Neutrophil (primary cell): ENCODE results near the gene UXS1.

Experiments used
- H3K27ac ChIP-seq: fragments of 200-600 bp; sonication (generic); 2 replicates; pipeline ENCODE4 v1.5.1; 2016; ENCODE audit warnings: mild to moderate bottlenecking, moderate library complexity
- H3K27me3 ChIP-seq: fragments of 200-600 bp; sonication (generic); 2 replicates; pipeline ENCODE4 v1.6.0; 2016; ENCODE audit warnings: mild to moderate bottlenecking
- H3K36me3 ChIP-seq: fragments of 200-600 bp; sonication (generic); 2 replicates; pipeline ENCODE4 v1.5.1; 2017
- H3K4me1 ChIP-seq, 2 experiments: fragments of 200-600 bp in 1 of 2; sonication (generic) in 1 of 2; 1 replicate in 1 of 2; 2 replicates in 1 of 2; pipeline versions ENCODE4 v1.5.1 to v1.6.1; 2013 to 2016; ENCODE audit warnings: low read depth in 1 of 2, low read length in 1 of 2, mild to moderate bottlenecking in 1 of 2, moderate library complexity in 1 of 2; ENCODE audit not compliant: control insufficient read depth in 1 of 2, insufficient read depth in 1 of 2
- H3K4me3 ChIP-seq, 2 experiments: fragments of 200-600 bp in 1 of 2; sonication (generic) in 1 of 2; 1 replicate in 1 of 2; 2 replicates in 1 of 2; pipeline ENCODE4 v1.5.1; 2013 to 2016; ENCODE audit warnings: low read depth in 1 of 2, low read length in 1 of 2, mild to moderate bottlenecking in 1 of 2, moderate library complexity in 1 of 2
- H3K9me3 ChIP-seq: fragments of 200-600 bp; sonication (generic); 2 replicates; pipeline ENCODE4 v1.5.1; 2016
- CTCF ChIP-seq: fragments of 200-600 bp; sonication (generic); IDR thresholded peaks from 2 replicates; pipeline ENCODE4 v1.5.1; 2016; ENCODE audit warnings: antibody characterized with exemption

The UXS1 gene

GRCh38 chr2:106192752-106193689, 1.1 kb downstream of the UXS1 start:
- H3K4me1 ChIP-seq = peaks cover 60 to 62% of the 10 kb centered on the region in 2 experiments

DNA sequence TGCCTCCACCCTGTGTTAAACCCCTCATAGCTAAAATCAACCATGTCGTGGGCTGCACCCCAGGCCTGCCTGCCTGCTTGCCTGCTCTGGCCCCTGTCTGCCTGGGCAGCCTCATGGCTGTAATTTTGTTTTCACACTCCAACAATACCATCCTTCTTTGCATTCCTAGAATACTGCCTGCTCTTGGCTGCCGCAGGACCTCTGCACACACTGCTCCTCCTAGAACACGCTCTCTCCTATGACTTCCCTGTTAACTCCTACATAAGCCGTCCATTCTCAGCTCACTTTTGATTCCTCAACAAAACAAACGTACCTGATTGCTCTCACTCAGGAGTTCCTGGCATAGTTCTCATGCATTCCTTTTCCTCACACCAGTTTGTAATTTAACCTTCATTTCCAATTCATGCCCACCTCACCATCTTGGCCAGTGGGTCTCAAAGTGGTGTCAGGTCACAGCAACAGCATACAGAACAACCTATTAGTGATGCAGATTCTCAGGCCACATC, 2.5 kb downstream of the UXS1 start:
- H3K4me3 ChIP-seq = no peak overlapping the region
- H3K27me3 ChIP-seq = no peaks in the 10 kb centered on the region
- H3K27ac ChIP-seq = peak overlapping the region; percentile 59
- H3K9me3 ChIP-seq = no peaks in the 10 kb centered on the region
- no peak for TF ChIP-seq CTCF
- peaks cover 72 to 74% of the 10 kb centered on the region in 2 experiments for H3K4me1 ChIP-seq
- no peaks in the 10 kb centered on the region for H3K36me3 ChIP-seq

More at GRCh38 chr2:106192752-106193689, 1.1 kb downstream of the UXS1 start:
- H3K4me3 ChIP-seq = peak overlapping the region; percentile 71 to 95
- no peaks in the 10 kb centered on the region for H3K36me3 ChIP-seq
- H3K9me3 ChIP-seq = no peaks in the 10 kb centered on the region
- peak overlapping the region; percentile 80 for H3K27ac ChIP-seq
- TF ChIP-seq CTCF = no peak
- H3K27me3 ChIP-seq = no peaks in the 10 kb centered on the region

GRCh38 chr2:106189764-106190468, 4.2 kb downstream of the UXS1 start:
- no peaks in the 10 kb centered on the region for H3K36me3 ChIP-seq
- H3K4me1 ChIP-seq = peaks cover 74 to 76% of the 10 kb centered on the region in 2 experiments
- peak overlapping the region; percentile 84 for H3K27ac ChIP-seq
- no peak for TF ChIP-seq CTCF
- H3K4me3 ChIP-seq = peak overlapping the region in 1 of 2 experiments; percentile 26
- H3K9me3 ChIP-seq = no peaks in the 10 kb centered on the region
- H3K27me3 ChIP-seq = no peaks in the 10 kb centered on the region

- Histone ChIP-seq H3K4me3 (peak overlapping the region in 1 of 2 experiments; percentile 26), H3K4me1 (peaks cover 76% of the 10 kb centered on the region in 2 experiments), H3K27me3 (no peaks in the 10 kb centered on the region), H3K27ac (peak overlapping the region; percentile 84), H3K36me3 (no peaks in the 10 kb centered on the region), H3K9me3 (no peaks in the 10 kb centered on the region)
- TF ChIP-seq CTCF = no peak
Observed at GRCh38 chr2:106189325-106189724, 4.8 kb downstream of the UXS1 start.

DNA sequence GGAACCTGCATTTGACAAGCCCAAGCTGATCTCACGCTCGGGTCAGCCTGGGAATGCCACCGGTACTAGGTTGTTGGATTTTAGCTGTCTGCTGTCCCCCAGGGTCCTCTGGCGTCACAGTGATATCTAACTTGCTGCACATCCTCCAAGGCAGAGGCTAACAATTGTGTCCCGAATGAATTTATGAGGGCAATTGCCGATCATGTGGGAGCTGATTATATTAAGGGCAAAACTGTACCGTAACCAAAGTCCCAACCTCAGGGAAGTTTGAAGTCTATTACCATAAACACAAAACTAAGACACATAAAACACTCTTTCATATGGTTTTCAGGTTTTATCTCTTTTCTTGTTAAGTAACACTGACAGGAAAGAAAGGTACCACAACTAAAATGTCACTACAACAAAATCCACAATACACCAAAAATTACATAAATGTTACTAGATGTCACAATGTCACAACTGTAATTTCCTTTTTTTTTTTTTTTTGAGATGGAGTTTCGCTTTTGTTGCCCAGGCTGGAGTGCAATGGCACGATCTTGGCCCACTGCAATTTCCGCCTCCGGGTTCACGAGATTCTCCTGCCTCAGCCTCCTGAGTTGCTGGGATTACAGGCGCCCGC, 6.7 kb downstream of the UXS1 start:
- Histone ChIP-seq H3K9me3 (no peaks in the 10 kb centered on the region), H3K27me3 (no peaks in the 10 kb centered on the region), H3K27ac (peak overlapping the region; percentile 84), H3K4me3 (peak overlapping the region; percentile 6 to 36), H3K4me1 (peaks cover 73 to 78% of the 10 kb centered on the region in 2 experiments), H3K36me3 (no peaks in the 10 kb centered on the region)
- TF ChIP-seq CTCF = no peak
